ENCODE data around the gene RUFY4. TPM values are rescaled to one million over a fixed set of nuclear protein-coding genes. Genes with fewer than 3 reads are reported as not detected.

Gene RUFY4
- total and polyA plus RNA-seq, 2 donors (not counting 1 experiment from before 2014, with no cell fraction given) = not detected

GRCh38 chr2:218028562-218029348 lies 40.3 kb upstream of the RUFY4 start:
- Histone ChIP-seq H3K36me3 (ENCODE audit: control insufficient read depth, insufficient read depth, low read length) (no peaks in the 10 kb centered on the region), H3K4me3 (replicated peaks in 1 of 4; ENCODE audit: control extremely low read depth in 1 of 4, insufficient read depth in 1 of 4, low read depth in 3 of 4, low read length in 4 of 4) (no peak overlapping the region), H3K27ac (ENCODE audit: insufficient read depth, low read length) (no peak overlapping the region), H3K4me2 (ENCODE audit: extremely low read depth, insufficient read depth, low read length) (no peak overlapping the region), H3K4me1 (ENCODE audit: control insufficient read depth, extremely low read depth, insufficient read depth, low read length) (no peaks in the 10 kb centered on the region), H3K9me3 (ENCODE audit: control insufficient read depth, insufficient read depth, low read depth, low read length) (no peaks in the 10 kb centered on the region), H2AFZ (ENCODE audit: low read length) (no peak overlapping the region), H3K79me2 (ENCODE audit: control insufficient read depth, insufficient read depth, low read length) (no peaks in the 10 kb centered on the region), H3K9ac (ENCODE audit: insufficient read depth, low read length) (no peak overlapping the region), H3K27me3 (ENCODE audit: control insufficient read depth, insufficient read depth, low read length) (peaks cover 22% of the 10 kb centered on the region), H4K20me1 (ENCODE audit: control insufficient read depth, extremely low read depth, insufficient read depth, low read length) (no peaks in the 10 kb centered on the region)
- TF ChIP-seq, protein P1, sequence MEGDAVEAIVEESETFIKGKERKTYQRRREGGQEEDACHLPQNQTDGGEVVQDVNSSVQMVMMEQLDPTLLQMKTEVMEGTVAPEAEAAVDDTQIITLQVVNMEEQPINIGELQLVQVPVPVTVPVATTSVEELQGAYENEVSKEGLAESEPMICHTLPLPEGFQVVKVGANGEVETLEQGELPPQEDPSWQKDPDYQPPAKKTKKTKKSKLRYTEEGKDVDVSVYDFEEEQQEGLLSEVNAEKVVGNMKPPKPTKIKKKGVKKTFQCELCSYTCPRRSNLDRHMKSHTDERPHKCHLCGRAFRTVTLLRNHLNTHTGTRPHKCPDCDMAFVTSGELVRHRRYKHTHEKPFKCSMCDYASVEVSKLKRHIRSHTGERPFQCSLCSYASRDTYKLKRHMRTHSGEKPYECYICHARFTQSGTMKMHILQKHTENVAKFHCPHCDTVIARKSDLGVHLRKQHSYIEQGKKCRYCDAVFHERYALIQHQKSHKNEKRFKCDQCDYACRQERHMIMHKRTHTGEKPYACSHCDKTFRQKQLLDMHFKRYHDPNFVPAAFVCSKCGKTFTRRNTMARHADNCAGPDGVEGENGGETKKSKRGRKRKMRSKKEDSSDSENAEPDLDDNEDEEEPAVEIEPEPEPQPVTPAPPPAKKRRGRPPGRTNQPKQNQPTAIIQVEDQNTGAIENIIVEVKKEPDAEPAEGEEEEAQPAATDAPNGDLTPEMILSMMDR (conservative IDR thresholded peaks at IDR 0.05 in 1 of 2, IDR thresholded peaks at IDR 0.05 in 1 of 2; ENCODE audit: low read depth in 1 of 2, low read length in 2 of 2) = no peak
- no peak for TF ChIP-seq EZH2 (IDR thresholded peaks at IDR 0.05; ENCODE audit: low read length, missing control alignments)
- no peak for DNase-seq (ENCODE audit: low read depth in 2 of 2)

GRCh38 chr2:218029366-218030360 lies 39.4 kb upstream of the RUFY4 start:
- H3K27ac ChIP-seq (ENCODE audit: insufficient read depth, low read length) = no peak overlapping the region
- H3K36me3 ChIP-seq (ENCODE audit: control insufficient read depth, insufficient read depth, low read length) = no peaks in the 10 kb centered on the region
- no peaks in the 10 kb centered on the region for H4K20me1 ChIP-seq (ENCODE audit: control insufficient read depth, extremely low read depth, insufficient read depth, low read length)
- no peaks in the 10 kb centered on the region for H3K9me3 ChIP-seq (ENCODE audit: control insufficient read depth, insufficient read depth, low read depth, low read length)
- no peak overlapping the region for H2AFZ ChIP-seq (ENCODE audit: low read length)
- H3K79me2 ChIP-seq (ENCODE audit: control insufficient read depth, insufficient read depth, low read length) = no peaks in the 10 kb centered on the region
- H3K4me1 ChIP-seq (ENCODE audit: control insufficient read depth, extremely low read depth, insufficient read depth, low read length) = no peaks in the 10 kb centered on the region
- no peak overlapping the region for H3K9ac ChIP-seq (ENCODE audit: insufficient read depth, low read length)
- TF ChIP-seq, protein P1 (conservative IDR thresholded peaks at IDR 0.05 in 1 of 2, IDR thresholded peaks at IDR 0.05 in 1 of 2; ENCODE audit: low read depth in 1 of 2, low read length in 2 of 2) = no peak
- no peak for TF ChIP-seq EZH2 (IDR thresholded peaks at IDR 0.05; ENCODE audit: low read length, missing control alignments)
- H3K27me3 ChIP-seq (ENCODE audit: control insufficient read depth, insufficient read depth, low read length) = peaks cover 22% of the 10 kb centered on the region
- no peak for DNase-seq (ENCODE audit: low read depth in 2 of 2)
- no peak overlapping the region for H3K4me3 ChIP-seq (replicated peaks in 1 of 4; ENCODE audit: control extremely low read depth in 1 of 4, insufficient read depth in 1 of 4, low read depth in 3 of 4, low read length in 4 of 4)
- H3K4me2 ChIP-seq (ENCODE audit: extremely low read depth, insufficient read depth, low read length) = no peak overlapping the region
